GM21447 (cell line): ENCODE results near the gene SLC25A53.

Experiments used
- ATAC-seq: cut with Tn5 transposase; IDR thresholded peaks from one replicate; pipeline ENCODE4 v1.9.1; 2021; ENCODE audit not compliant: unreplicated experiment

The SLC25A53 gene

GRCh38 chrX:104156630-104157529 is at the start of gene SLC25A53:
SLC25A53 (minus strand) TSS chrX:104157009; CDS start chrX:104105257, 51,752 bp downstream.
- ATAC-seq: peak; percentile 95

GRCh38 chrX:104205548-104205947 is 48.7 kb upstream of the SLC25A53 start:
- no peak for ATAC-seq

- ATAC-seq: peak; percentile 72
These were observed 38.8 kb upstream of the SLC25A53 start for GRCh38 chrX:104195489-104196084.

- ATAC-seq: no peak
These were observed 38.2 kb upstream of the SLC25A53 start for GRCh38 chrX:104195013-104195412.

- no peak for ATAC-seq
These were observed 36.7 kb upstream of the SLC25A53 start for GRCh38 chrX:104193485-104193884.

- ATAC-seq: no peak
These were observed 33.0 kb upstream of the SLC25A53 start for GRCh38 chrX:104189837-104190236.

- no peak for ATAC-seq
These were observed 31.1 kb upstream of the SLC25A53 start for GRCh38 chrX:104187931-104188330.

- no peak for ATAC-seq
These were observed 26.9 kb upstream of the SLC25A53 start for GRCh38 chrX:104183685-104184084.

GRCh38 chrX:104173841-104174240 is 17.0 kb upstream of the SLC25A53 start:
- ATAC-seq: no peak

- no peak for ATAC-seq
These were observed 16.0 kb upstream of the SLC25A53 start for GRCh38 chrX:104172788-104173187.

GRCh38 chrX:104172121-104172520 is 15.3 kb upstream of the SLC25A53 start:
- ATAC-seq: no peak

- no peak for ATAC-seq
These were observed 11.3 kb upstream of the SLC25A53 start for GRCh38 chrX:104168127-104168526.

GRCh38 chrX:104166735-104167436 is 10.1 kb upstream of the SLC25A53 start:
- peak; percentile 6 for ATAC-seq

- peak; percentile 93 for ATAC-seq
These were observed 9.3 kb upstream of the SLC25A53 start, which contains the start of gene FAM199X for GRCh38 chrX:104165894-104166734. FAM199X (plus strand) TSS chrX:104166453; CDS start chrX:104166786, 333 bp downstream.

- ATAC-seq: no peak
These were observed 5.8 kb downstream of the SLC25A53 start for GRCh38 chrX:104151037-104151436.

GRCh38 chrX:104141087-104141760 is 15.6 kb downstream of the SLC25A53 start:
- no peak for ATAC-seq

GRCh38 chrX:104137496-104137895 is 19.3 kb downstream of the SLC25A53 start:
- ATAC-seq: no peak

- peak; percentile 98 for ATAC-seq
These were observed 20.4 kb downstream of the SLC25A53 start for GRCh38 chrX:104136241-104137019.

- ATAC-seq: no peak
These were observed 21.1 kb downstream of the SLC25A53 start for GRCh38 chrX:104135677-104136076.
